DND-41 (cell line): ENCODE results near the gene DCPS.

Source experiments
- CTCF ChIP-seq: IDR thresholded peaks from 2 replicates; pipeline ENCODE4 v1.5.1; 2012; ENCODE audit warnings: borderline replicate concordance, low read length, moderate library complexity, mild to moderate bottlenecking; ENCODE audit not compliant: poor library complexity, severe bottlenecking; ENCODE audit errors: extremely low read depth
- EZH2 ChIP-seq: IDR thresholded peaks from 3 replicates; pipeline ENCODE4 v1.6.1; 2012; ENCODE audit warnings: borderline replicate concordance, low read depth, mild to moderate bottlenecking, moderate library complexity, low read length, inconsistent platforms; ENCODE audit not compliant: severe bottlenecking

GRCh38 chr11:126281245-126281644 lies 22.6 kb upstream of the DCPS start:
- TF ChIP-seq CTCF = no peak
- TF ChIP-seq EZH2 = no peak
